HepG2 (cell line): ENCODE measurements around the gene PAQR6. TPM values are rescaled to one million over a fixed set of nuclear protein-coding genes. Genes with fewer than 3 reads are reported as not detected.

Experiments used
- ADNP ChIP-seq: sonication (generic); formaldehyde crosslinking; IDR thresholded peaks from 2 replicates; pipeline ENCODE4 v1.4.0; 2020; ENCODE audit warnings: missing genetic modification reagents
- MAZ ChIP-seq, 2 experiments: sonication (generic) in 1 of 2; formaldehyde crosslinking in 1 of 2; IDR thresholded peaks; 2 replicates each; pipeline versions ENCODE4 v1.5.0 to v1.6.1; 2012 to 2020; ENCODE audit warnings: low read depth in 2 of 2, mild to moderate bottlenecking in 2 of 2, borderline replicate concordance in 1 of 2, improper control_type of control experiment in 1 of 2, low read length in 1 of 2, missing genetic modification reagents in 1 of 2, moderate library complexity in 1 of 2
- SOX13 ChIP-seq, 3 experiments: fragments of 450-650 bp in 1 of 3; sonication (generic) in 1 of 3; formaldehyde crosslinking in 1 of 3; IDR thresholded peaks in 2 of 3; conservative IDR thresholded peaks in 1 of 3; 2 replicates each; pipeline versions ENCODE4 v1.5.0 to v1.6.1; 2016 to 2020; ENCODE audit warnings: antibody characterized with exemption in 1 of 3, mild to moderate bottlenecking in 1 of 3, missing compliant biosample characterization in 1 of 3, missing genetic modification reagents in 1 of 3, moderate library complexity in 1 of 3
- SPEN ChIP-seq: sonication (generic); formaldehyde crosslinking; IDR thresholded peaks from 2 replicates; pipeline ENCODE4 v1.5.1; 2020; ENCODE audit warnings: low read depth, mild to moderate bottlenecking, missing genetic modification reagents
- SRSF4 ChIP-seq: fragments of 200-400 bp; formaldehyde crosslinking; IDR thresholded peaks from one replicate; pipeline ENCODE4 v1.6.1; 2018; ENCODE audit warnings: mild to moderate bottlenecking, low read depth, low read length, moderate library complexity; ENCODE audit not compliant: poor library complexity, severe bottlenecking
- SUZ12 ChIP-seq: fragments of 150-350 bp; IDR thresholded peaks from 2 replicates; pipeline ENCODE4 v1.6.1; 2014; ENCODE audit warnings: low read depth, low read length
- SYNCRIP ChIP-seq: fragments of 200-400 bp; formaldehyde crosslinking; IDR thresholded peaks from 2 replicates; pipeline ENCODE4 v1.6.1; 2018; ENCODE audit warnings: mild to moderate bottlenecking, low read depth, low read length; ENCODE audit not compliant: insufficient read depth
- TGIF2 ChIP-seq: IDR thresholded peaks from 2 replicates; pipeline ENCODE4 v1.6.1; 2016; ENCODE audit warnings: control low read depth, missing compliant biosample characterization
- U2AF1 ChIP-seq: fragments of 200-400 bp; formaldehyde crosslinking; optimal IDR thresholded peaks from 2 replicates; pipeline ENCODE3; 2017; ENCODE audit warnings: mild to moderate bottlenecking, low read depth, low read length
- XBP1 ChIP-seq: sonication (generic); formaldehyde crosslinking; IDR thresholded peaks from 2 replicates; pipeline ENCODE4 v1.5.0; 2020; ENCODE audit warnings: missing genetic modification reagents
- ZNF124 ChIP-seq: sonication (generic); formaldehyde crosslinking; IDR thresholded peaks from 2 replicates; pipeline ENCODE4 v1.4.0; 2020; ENCODE audit warnings: missing genetic modification reagents
- ZNF292 ChIP-seq: sonication (generic); formaldehyde crosslinking; IDR thresholded peaks from 2 replicates; pipeline ENCODE4 v1.8.1; 2022; ENCODE audit warnings: mild to moderate bottlenecking, low read depth, missing genetic modification reagents, borderline replicate concordance
- ZNF382 ChIP-seq: sonication (generic); formaldehyde crosslinking; IDR thresholded peaks from 2 replicates; pipeline ENCODE4 v1.5.0; 2020; ENCODE audit warnings: missing genetic modification reagents, mild to moderate bottlenecking, borderline replicate concordance
- ZNF383 ChIP-seq: sonication (generic); formaldehyde crosslinking; IDR thresholded peaks from 2 replicates; pipeline ENCODE4 v1.4.0; 2020; ENCODE audit warnings: missing genetic modification reagents, mild to moderate bottlenecking, borderline replicate concordance
- ZNF564 ChIP-seq: sonication (generic); formaldehyde crosslinking; IDR thresholded peaks from 2 replicates; pipeline ENCODE4 v1.8.1; 2023; ENCODE audit warnings: mild to moderate bottlenecking, missing genetic modification reagents
- ZNF605 ChIP-seq: sonication (generic); formaldehyde crosslinking; IDR thresholded peaks from 2 replicates; pipeline ENCODE4 v1.8.0; 2022; ENCODE audit warnings: mild to moderate bottlenecking, missing genetic modification reagents
- ZNF672 ChIP-seq: sonication (generic); formaldehyde crosslinking; IDR thresholded peaks from 2 replicates; pipeline ENCODE4 v1.8.1; 2022; ENCODE audit warnings: missing genetic modification reagents
- polyA plus RNA-seq, 8 experiments: library from polyadenylated mRNA; depleted of rRNA in 3 of 8; stranded (reverse) in 7 of 8; unstranded in 1 of 8; fragments of >200 nt; fragmentation: Illumina TruSeq in 4 of 8; extraction: Trizol in 4 of 8; gene quantifications; 2 replicates each; pipeline versions ENCODE4 v1.2.1 to v1.2.3, GENCODE V29; 2011 to 2016; ENCODE audit warnings: low read depth in 4 of 8, missing spikeins in 1 of 8, mixed read lengths in 1 of 8; ENCODE audit not compliant: insufficient read depth in 1 of 8
- total RNA-seq, 5 experiments: library from RNA; depleted of rRNA; stranded (reverse); fragments of >200 nt; fragmentation: Illumina TruSeq; extraction: Trizol; gene quantifications; 2 replicates each; pipeline ENCODE4 v1.2.3, GENCODE V29; 2016; ENCODE audit warnings: low read depth in 1 of 5
- TF ChIP-seq, protein P1 (sequence below): sonication (generic); formaldehyde crosslinking; IDR thresholded peaks from 2 replicates; pipeline ENCODE4 v1.4.0; 2020; ENCODE audit warnings: missing genetic modification reagents, mild to moderate bottlenecking, borderline replicate concordance
- TF ChIP-seq, protein P2 (sequence below): sonication (generic); formaldehyde crosslinking; IDR thresholded peaks from 2 replicates; pipeline ENCODE4 v1.8.0; 2022; ENCODE audit warnings: missing genetic modification reagents, low read depth, mild to moderate bottlenecking, borderline replicate concordance
- TF ChIP-seq, protein P3 (sequence below): sonication (generic); formaldehyde crosslinking; IDR thresholded peaks from 2 replicates; pipeline ENCODE4 v1.9.0; 2021; ENCODE audit warnings: missing genetic modification reagents, borderline replicate concordance
- TF ChIP-seq, protein P4 (sequence below): sonication (generic); formaldehyde crosslinking; IDR thresholded peaks from 2 replicates; pipeline ENCODE4 v1.8.1; 2022; ENCODE audit warnings: low read depth, mild to moderate bottlenecking, missing genetic modification reagents

PAQR6 gene
- total and polyA plus RNA-seq, 2 of the 13 experiments (the other 11 are each of a cell fraction or from before 2014, with no cell fraction given), result 0.82 to 1.4 TPM

DNA sequence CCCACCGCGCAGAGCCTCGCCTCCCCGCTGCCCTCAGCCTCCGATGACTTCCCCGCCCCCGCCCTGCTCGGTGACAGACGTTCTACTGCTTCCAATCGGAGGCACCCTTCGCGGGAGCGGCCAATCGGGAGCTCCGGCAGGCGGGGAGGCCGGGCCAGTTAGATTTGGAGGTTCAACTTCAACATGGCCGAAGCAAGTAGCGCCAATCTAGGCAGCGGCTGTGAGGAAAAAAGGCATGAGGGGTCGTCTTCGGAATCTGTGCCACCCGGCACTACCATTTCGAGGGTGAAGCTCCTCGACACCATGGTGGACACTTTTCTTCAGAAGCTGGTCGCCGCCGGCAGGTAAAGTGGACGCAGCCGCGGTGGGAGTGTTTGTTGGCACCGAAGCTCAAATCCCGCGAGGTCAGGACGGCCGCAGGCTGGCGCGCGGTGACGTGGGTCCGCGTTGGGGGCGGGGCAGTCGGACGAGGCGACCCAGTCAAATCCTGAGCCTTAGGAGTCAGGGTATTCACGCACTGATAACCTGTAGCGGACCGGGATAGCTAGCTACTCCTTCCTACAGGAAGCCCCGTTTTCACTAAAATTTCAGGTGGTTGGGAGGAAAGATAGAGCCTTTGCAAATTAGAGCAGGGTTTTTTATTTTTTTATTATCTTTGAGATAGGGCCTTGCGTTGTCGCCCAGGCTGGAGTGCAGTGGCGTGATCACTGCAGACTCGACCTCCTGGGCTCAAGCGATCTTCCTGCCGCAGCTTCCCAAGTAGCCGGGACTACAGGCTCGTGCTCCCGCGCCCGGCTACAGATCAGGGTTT lies 34.8 kb downstream of the PAQR6 start, which contains the start of gene PMF1 (continued):
- no peak for TF ChIP-seq ZNF124
- peak; percentile 58; the same call in 1 of the 2 replicates for TF ChIP-seq ZNF383
- TF ChIP-seq MAZ (IDR thresholded peaks at IDR 0.05; ENCODE audit: borderline replicate concordance, low read depth, low read length), result peak; percentile 21; the same call in 1 of the 2 replicates
- peak; percentile 46; the same call in 1 of the 2 replicates for TF ChIP-seq MAZ (CRISPR knock-in tag; IDR thresholded peaks at IDR 0.05; ENCODE audit: low read depth)
- TF ChIP-seq, protein P1, sequence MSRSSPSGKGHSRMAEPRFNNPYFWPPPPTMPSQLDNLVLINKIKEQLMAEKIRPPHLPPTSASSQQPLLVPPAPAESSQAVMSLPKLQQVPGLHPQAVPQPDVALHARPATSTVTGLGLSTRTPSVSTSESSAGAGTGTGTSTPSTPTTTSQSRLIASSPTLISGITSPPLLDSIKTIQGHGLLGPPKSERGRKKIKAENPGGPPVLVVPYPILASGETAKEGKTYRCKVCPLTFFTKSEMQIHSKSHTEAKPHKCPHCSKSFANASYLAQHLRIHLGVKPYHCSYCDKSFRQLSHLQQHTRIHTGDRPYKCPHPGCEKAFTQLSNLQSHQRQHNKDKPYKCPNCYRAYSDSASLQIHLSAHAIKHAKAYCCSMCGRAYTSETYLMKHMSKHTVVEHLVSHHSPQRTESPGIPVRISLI, result no peak
- no peak for TF ChIP-seq ZNF382 (CRISPR knock-in tag)
- TF ChIP-seq SYNCRIP, result no peak
- TF ChIP-seq SRSF4, result no peak
- TF ChIP-seq ZNF672 (CRISPR knock-in tag), result no peak
- no peak for TF ChIP-seq TGIF2 (CRISPR knock-in tag)
- TF ChIP-seq, protein P2, sequence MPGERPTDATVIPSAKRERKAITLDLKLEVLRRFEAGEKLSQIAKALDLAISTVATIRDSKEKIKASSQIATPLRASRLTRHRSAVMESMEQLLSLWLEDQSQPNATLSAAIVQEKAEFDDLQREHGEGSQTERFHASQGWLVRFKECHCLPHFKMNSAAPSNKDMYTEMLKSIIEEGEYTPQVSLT (CRISPR knock-in tag), result no peak
- peak; percentile 86 for TF ChIP-seq ZNF605 (CRISPR knock-in tag)
- TF ChIP-seq ZNF564 (CRISPR knock-in tag), result no peak; the same call in 1 of the 2 replicates
- TF ChIP-seq, protein P3, sequence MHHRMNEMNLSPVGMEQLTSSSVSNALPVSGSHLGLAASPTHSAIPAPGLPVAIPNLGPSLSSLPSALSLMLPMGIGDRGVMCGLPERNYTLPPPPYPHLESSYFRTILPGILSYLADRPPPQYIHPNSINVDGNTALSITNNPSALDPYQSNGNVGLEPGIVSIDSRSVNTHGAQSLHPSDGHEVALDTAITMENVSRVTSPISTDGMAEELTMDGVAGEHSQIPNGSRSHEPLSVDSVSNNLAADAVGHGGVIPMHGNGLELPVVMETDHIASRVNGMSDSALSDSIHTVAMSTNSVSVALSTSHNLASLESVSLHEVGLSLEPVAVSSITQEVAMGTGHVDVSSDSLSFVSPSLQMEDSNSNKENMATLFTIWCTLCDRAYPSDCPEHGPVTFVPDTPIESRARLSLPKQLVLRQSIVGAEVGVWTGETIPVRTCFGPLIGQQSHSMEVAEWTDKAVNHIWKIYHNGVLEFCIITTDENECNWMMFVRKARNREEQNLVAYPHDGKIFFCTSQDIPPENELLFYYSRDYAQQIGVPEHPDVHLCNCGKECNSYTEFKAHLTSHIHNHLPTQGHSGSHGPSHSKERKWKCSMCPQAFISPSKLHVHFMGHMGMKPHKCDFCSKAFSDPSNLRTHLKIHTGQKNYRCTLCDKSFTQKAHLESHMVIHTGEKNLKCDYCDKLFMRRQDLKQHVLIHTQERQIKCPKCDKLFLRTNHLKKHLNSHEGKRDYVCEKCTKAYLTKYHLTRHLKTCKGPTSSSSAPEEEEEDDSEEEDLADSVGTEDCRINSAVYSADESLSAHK, result no peak
- TF ChIP-seq, protein P4, sequence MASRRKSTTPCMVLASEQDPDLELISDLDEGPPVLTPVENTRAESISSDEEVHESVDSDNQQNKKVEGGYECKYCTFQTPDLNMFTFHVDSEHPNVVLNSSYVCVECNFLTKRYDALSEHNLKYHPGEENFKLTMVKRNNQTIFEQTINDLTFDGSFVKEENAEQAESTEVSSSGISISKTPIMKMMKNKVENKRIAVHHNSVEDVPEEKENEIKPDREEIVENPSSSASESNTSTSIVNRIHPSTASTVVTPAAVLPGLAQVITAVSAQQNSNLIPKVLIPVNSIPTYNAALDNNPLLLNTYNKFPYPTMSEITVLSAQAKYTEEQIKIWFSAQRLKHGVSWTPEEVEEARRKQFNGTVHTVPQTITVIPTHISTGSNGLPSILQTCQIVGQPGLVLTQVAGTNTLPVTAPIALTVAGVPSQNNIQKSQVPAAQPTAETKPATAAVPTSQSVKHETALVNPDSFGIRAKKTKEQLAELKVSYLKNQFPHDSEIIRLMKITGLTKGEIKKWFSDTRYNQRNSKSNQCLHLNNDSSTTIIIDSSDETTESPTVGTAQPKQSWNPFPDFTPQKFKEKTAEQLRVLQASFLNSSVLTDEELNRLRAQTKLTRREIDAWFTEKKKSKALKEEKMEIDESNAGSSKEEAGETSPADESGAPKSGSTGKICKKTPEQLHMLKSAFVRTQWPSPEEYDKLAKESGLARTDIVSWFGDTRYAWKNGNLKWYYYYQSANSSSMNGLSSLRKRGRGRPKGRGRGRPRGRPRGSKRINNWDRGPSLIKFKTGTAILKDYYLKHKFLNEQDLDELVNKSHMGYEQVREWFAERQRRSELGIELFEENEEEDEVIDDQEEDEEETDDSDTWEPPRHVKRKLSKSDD (CRISPR knock-in tag), result peak; percentile 97
- no peak for TF ChIP-seq ADNP (CRISPR knock-in tag)
- TF ChIP-seq SUZ12, result no peak
- TF ChIP-seq SPEN, result peak; percentile 87
- no peak; the same call in 1 of the 2 replicates for TF ChIP-seq XBP1
- TF ChIP-seq U2AF1, result no peak
- TF ChIP-seq SOX13 (IDR thresholded peaks at IDR 0.05), result no peak
- TF ChIP-seq SOX13 (CRISPR knock-in tag; conservative IDR thresholded peaks at IDR 0.05 in 1 of 2, IDR thresholded peaks at IDR 0.05 in 1 of 2), result no peak
- no peak for TF ChIP-seq ZNF292 (CRISPR knock-in tag)
